GM10266 (cell line): Measurements from ENCODE around the gene TEKT3.

ENCODE experiments used
- DNase-seq: peaks from one replicate; pipeline ENCODE4 v3.0.0; 2012; ENCODE audit errors: extremely low spot score
- TF ChIP-seq, protein P1 (sequence below): IDR thresholded peaks from 2 replicates; pipeline ENCODE4 v1.5.1; 2012; ENCODE audit warnings: mild to moderate bottlenecking, low read depth; ENCODE audit not compliant: control insufficient read depth, insufficient read depth; ENCODE audit errors: missing control alignments

The TEKT3 gene

DNA sequence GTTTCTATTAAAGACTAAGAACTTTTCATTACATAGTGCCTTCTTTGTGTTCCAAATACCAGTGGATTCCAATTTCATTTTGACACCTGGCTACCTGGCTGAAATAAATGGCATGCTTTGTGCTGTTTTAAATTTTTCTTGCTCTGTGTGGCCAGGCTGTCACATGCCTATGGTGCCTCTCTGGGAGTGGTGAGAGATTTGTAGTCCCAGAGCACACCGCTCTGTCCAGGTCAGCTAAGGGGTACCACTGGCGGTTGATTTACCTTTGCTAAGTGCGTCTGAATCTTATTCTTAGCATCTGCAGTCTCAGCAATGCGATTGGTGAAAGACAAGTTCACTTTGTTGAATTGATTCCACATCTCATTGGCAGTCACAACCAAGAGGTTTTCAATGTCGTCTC lies 29.4 kb downstream of the TEKT3 start:
- no peak for DNase-seq
- TF ChIP-seq, protein P1, sequence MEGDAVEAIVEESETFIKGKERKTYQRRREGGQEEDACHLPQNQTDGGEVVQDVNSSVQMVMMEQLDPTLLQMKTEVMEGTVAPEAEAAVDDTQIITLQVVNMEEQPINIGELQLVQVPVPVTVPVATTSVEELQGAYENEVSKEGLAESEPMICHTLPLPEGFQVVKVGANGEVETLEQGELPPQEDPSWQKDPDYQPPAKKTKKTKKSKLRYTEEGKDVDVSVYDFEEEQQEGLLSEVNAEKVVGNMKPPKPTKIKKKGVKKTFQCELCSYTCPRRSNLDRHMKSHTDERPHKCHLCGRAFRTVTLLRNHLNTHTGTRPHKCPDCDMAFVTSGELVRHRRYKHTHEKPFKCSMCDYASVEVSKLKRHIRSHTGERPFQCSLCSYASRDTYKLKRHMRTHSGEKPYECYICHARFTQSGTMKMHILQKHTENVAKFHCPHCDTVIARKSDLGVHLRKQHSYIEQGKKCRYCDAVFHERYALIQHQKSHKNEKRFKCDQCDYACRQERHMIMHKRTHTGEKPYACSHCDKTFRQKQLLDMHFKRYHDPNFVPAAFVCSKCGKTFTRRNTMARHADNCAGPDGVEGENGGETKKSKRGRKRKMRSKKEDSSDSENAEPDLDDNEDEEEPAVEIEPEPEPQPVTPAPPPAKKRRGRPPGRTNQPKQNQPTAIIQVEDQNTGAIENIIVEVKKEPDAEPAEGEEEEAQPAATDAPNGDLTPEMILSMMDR = no peak

DNA sequence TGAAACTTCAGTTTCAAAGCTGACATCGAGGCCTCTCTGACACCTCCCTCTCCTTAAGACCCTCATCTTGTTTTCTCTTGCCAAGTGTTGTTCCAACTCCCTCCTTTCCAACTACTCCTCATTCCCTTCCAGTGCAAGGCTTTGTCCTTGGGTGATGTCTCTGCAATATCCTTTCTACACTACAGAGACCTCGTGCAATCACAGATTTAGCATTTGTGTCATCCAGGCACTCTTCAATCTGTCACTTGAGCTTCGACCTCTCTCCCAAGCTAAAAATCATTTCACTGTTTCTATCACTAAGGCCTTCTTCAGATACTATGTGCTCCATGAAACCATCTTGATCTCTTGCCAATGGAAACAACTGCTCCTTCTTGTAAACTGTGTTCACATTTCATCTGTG lies 31.6 kb downstream of the TEKT3 start:
- TF ChIP-seq, protein P1 = no peak
- DNase-seq = no peak

DNA sequence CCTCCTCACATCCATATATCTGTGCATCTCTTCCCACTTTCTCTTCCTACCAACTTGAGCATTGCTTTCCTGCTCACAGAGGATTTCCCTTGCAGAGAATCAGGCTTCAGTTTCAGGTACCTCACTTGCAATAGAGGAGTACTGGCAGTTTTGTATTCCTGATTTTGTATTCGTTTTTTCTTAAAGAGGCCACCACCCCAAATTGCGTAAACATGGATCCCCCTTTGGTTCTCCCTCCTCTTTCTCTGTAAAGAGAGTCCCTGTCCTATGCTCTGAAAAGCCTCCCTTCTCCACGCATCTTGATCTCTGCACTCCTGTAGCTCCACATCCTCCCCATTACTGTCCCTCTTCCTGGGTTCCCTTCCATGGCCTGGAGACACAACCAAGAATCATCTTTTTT lies 32.2 kb downstream of the TEKT3 start:
- DNase-seq = no peak

DNA sequence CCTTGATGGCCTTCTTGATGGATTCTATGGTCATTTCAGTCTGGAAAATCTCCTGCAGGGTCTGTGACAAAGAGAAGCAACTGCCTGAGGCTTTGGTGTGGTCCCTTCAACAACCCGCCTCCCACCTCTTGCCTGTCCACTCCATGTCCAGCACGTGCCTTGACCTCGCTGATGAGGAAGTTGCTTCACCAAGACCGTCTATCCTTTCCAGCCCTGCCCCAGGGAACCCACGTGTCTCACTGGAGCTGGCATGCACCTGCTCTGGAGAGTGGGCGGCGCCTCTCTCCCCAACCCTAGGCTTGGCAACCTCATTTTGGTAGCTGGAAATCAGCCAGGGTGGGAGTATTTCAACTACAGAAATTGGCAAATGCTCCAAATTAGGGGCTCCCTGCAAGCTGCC lies 32.6 kb downstream of the TEKT3 start:
- DNase-seq = no peak
- TF ChIP-seq, protein P1 = no peak

More for the DNA sequence above, 32.2 kb downstream of the TEKT3 start:
- TF ChIP-seq, protein P1 = no peak

DNA sequence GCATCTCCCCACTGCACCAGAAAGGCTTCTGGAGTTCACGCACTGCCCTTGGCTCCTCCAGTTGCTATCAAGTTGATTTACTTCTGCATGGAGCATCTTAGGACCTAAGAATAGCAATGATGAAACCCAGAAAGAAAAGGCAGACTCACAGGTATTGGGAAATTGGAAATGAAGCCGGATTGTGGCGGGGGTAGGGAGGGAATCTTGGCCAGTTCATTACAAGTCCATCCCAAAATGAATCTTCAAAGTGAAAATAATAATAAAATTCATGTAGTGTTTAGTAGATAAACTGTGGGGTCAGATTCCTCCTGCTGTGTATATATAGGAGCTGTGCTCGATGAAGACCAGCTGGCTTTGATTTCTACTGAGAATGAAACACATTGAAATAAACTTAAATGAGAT lies 33.7 kb downstream of the TEKT3 start:
- TF ChIP-seq, protein P1 = no peak
- DNase-seq = no peak

DNA sequence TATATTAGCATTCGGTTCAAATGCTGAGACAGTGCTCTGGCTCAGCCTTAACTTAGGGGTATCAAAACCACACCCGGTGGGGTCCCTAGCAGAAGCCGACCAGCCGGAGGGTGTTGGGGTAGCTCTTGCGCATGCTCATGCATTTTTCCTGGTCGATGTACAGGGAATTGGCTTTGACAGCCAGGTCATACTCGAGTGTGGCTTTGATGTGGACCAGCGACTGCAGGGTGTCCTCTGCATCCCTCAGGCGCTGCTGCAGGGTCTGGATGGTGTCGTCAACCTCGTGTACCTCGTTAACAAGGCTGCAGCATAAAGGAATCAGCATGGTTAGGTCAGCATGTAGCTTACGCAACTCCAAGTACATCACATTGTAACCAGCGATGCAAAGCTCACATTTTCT lies 37.5 kb downstream of the TEKT3 start:
- no peak for DNase-seq
- TF ChIP-seq, protein P1 = no peak

DNA sequence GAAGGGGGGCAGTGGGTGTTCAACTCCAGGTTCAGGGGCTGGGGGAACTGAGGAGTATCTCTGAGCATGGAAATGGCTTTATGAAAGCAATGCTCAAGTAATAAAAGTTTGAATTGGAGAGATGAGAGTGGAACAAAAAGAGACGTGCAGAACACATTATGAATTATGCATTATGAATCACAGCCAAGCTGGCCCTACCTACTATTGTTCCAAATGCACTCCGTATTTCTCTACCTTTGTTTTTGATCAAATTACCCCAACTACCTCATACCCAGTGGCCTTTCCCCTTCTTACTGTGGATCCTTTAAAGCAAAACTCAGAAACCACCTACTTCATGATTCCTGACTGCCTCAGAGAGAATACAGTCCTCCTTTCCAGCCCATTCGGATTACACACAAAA lies 38.1 kb downstream of the TEKT3 start:
- TF ChIP-seq, protein P1 = no peak
- DNase-seq = no peak
